IMR-90 (cell line): Measurements from ENCODE around the gene MLXIPL.

ENCODE experiments used
- BHLHE40 ChIP-seq: fragments of 150-350 bp; IDR thresholded peaks from 2 replicates; pipeline ENCODE4 v1.6.1; 2016; ENCODE audit warnings: mild to moderate bottlenecking, low read depth, low read length
- CEBPB ChIP-seq: IDR thresholded peaks from 2 replicates; pipeline ENCODE4 v1.6.1; 2012; ENCODE audit warnings: low read depth, low read length, improper control_type of control experiment
- CTCF ChIP-seq: conservative IDR thresholded peaks from 2 replicates; pipeline ENCODE4 v1.5.1; 2012; ENCODE audit warnings: mild to moderate bottlenecking, low read depth, low read length, improper control_type of control experiment
- ELK1 ChIP-seq: fragments of 150-350 bp; IDR thresholded peaks from 2 replicates; pipeline ENCODE4 v1.6.1; 2016; ENCODE audit warnings: low read depth, mild to moderate bottlenecking, low read length, moderate library complexity, borderline replicate concordance
- MAFK ChIP-seq: IDR thresholded peaks from 2 replicates; pipeline ENCODE4 v1.6.1; 2012; ENCODE audit warnings: low read depth, low read length, improper control_type of control experiment
- MAZ ChIP-seq: IDR thresholded peaks from 2 replicates; pipeline ENCODE4 v1.6.1; 2012; ENCODE audit warnings: low read depth, mild to moderate bottlenecking, low read length, improper control_type of control experiment, moderate library complexity, borderline replicate concordance
- NFE2L2 ChIP-seq: fragments of 150-350 bp; IDR thresholded peaks from 2 replicates; pipeline ENCODE4 v1.6.1; 2016; ENCODE audit warnings: low read depth, mild to moderate bottlenecking, low read length
- POLR2A ChIP-seq: IDR thresholded peaks from 2 replicates; pipeline ENCODE4 v1.6.1; 2012; ENCODE audit warnings: mild to moderate bottlenecking, low read depth, low read length
- RAD21 ChIP-seq: IDR thresholded peaks from 2 replicates; pipeline ENCODE4 v1.6.1; 2012; ENCODE audit warnings: low read length, improper control_type of control experiment
- RCOR1 ChIP-seq: IDR thresholded peaks from 2 replicates; pipeline ENCODE4 v1.6.1; 2012; ENCODE audit warnings: mild to moderate bottlenecking, low read length, improper control_type of control experiment; ENCODE audit not compliant: insufficient replicate concordance
- USF2 ChIP-seq: fragments of 150-350 bp; IDR thresholded peaks from 2 replicates; pipeline ENCODE4 v1.6.1; 2017; ENCODE audit warnings: mild to moderate bottlenecking, antibody characterized with exemption, low read length, low read depth

- no peak for TF ChIP-seq MAZ
- TF ChIP-seq CTCF, result no peak
- TF ChIP-seq POLR2A, result no peak
- TF ChIP-seq BHLHE40, result no peak
- TF ChIP-seq MAFK, result no peak
- no peak for TF ChIP-seq CEBPB
- TF ChIP-seq RAD21, result no peak
- no peak for TF ChIP-seq USF2
- TF ChIP-seq NFE2L2, result no peak
- no peak for TF ChIP-seq ELK1
- no peak for TF ChIP-seq RCOR1
Measured at GRCh38 chr7:73610105-73610504, 14.2 kb downstream of the MLXIPL start.
